Kidney (tissue), 14 donors: ENCODE data around the gene CSTF2T. TPM values are rescaled to one million over a fixed set of nuclear protein-coding genes. Genes with fewer than 3 reads are reported as not detected.

Experiments used
- DNase-seq, 5 donors: peaks; one replicate each; pipeline ENCODE4 v3.0.0-alpha.2; 2013 to 2020
- FAIRE-seq: peaks from 2 replicates; lab custom pipeline; 2012; peaks lifted over from hg19 to GRCh38; lab: Jason Lieb, UNC
- H3K27ac ChIP-seq, 2 donors: one replicate each; pipeline ENCODE4 v1.7.0; 2013; ENCODE audit warnings: low read depth in 2 of 2, low read length in 2 of 2, inconsistent platforms in 1 of 2
- H3K27me3 ChIP-seq: one replicate; pipeline ENCODE4 v1.7.1; 2013; ENCODE audit warnings: low read length, inconsistent platforms; ENCODE audit not compliant: control insufficient read depth, insufficient read depth
- H3K36me3 ChIP-seq, 3 donors: one replicate each; pipeline versions ENCODE4 v1.7.0 to v1.7.1; 2013; ENCODE audit warnings: low read length in 3 of 3, control low read depth in 1 of 3, inconsistent platforms in 1 of 3; ENCODE audit not compliant: insufficient read depth in 3 of 3, control insufficient read depth in 2 of 3
- H3K4me1 ChIP-seq, 3 donors: one replicate each; pipeline versions ENCODE4 v1.7.0 to v1.7.1; 2013; ENCODE audit warnings: low read length in 3 of 3, inconsistent platforms in 1 of 3, low read depth in 1 of 3; ENCODE audit not compliant: control insufficient read depth in 2 of 3, insufficient read depth in 2 of 3
- H3K4me3 ChIP-seq, 3 donors: one replicate each; pipeline versions ENCODE4 v1.7.0 to v1.8.1; 2013; ENCODE audit warnings: low read length in 3 of 3, control low read depth in 1 of 3, inconsistent platforms in 1 of 3
- H3K9ac ChIP-seq, 3 donors: one replicate each; pipeline versions ENCODE4 v1.7.0 to v1.7.1; 2013; ENCODE audit warnings: low read length in 3 of 3, control low read depth in 1 of 3, inconsistent platforms in 1 of 3
- H3K9me3 ChIP-seq, 3 donors: one replicate each; pipeline versions ENCODE4 v1.7.0 to v1.7.1; 2013; ENCODE audit warnings: low read length in 3 of 3, control low read depth in 1 of 3, inconsistent platforms in 1 of 3; ENCODE audit not compliant: control insufficient read depth in 2 of 3, insufficient read depth in 1 of 3
- CTCF ChIP-seq: IDR thresholded peaks from 3 replicates; pipeline ENCODE4 v1.5.1; 2012; ENCODE audit warnings: mild to moderate bottlenecking, moderate library complexity, borderline replicate concordance; ENCODE audit not compliant: insufficient read depth; ENCODE audit errors: extremely low read depth
- intact Hi-C: fragments of 100-400 bp; cut with DNase I; formaldehyde crosslinking; loops from one replicate; pipeline ENCODE4 v1.11.1; 2022
- polyA plus RNA-seq: library from polyadenylated mRNA; stranded (reverse); fragments of 350-450 nt; fragmentation: Illumina TruSeq; extraction: RNeasy Lipid Tissue Mini Kit (QIAGEN cat#74804); gene quantifications from one replicate; pipeline ENCODE4 v1.2.3, GENCODE V29; 2014; ENCODE audit warnings: low read depth, low replicate concordance; ENCODE audit not compliant: insufficient read depth
- total RNA-seq: library from RNA; stranded (reverse); fragmentation: NEBNext Ultra II Directional; extraction: Animal tissue kit (Norgen Biotek cat#: 25700); gene quantifications from one replicate; pipeline ENCODE4 v1.2.1, GENCODE V29; 2021
- donor health status: control.
- donor health status: control.
- donor health status: control.
- donor health status: control.
- donor health status: control.
- donor health status: DM: yes; HTN: yes; CAD: no.
- donor health status: Normal renal cell carcinoma (clear cell type).

The CSTF2T gene
- total and polyA plus RNA-seq, 2 donors from 2014 or later: 11.2 to 24.9 TPM

GRCh38 chr10:51724038-51724437 is 24.6 kb upstream of the CSTF2T start:
- Histone ChIP-seq H3K4me1 (no peaks in the 10 kb centered on the region), H3K9ac (no peak overlapping the region), H3K9me3 (no peaks in the 10 kb centered on the region), H3K36me3 (no peaks in the 10 kb centered on the region), H3K27ac (no peak overlapping the region), H3K4me3 (no peak overlapping the region), H3K27me3 (no peaks in the 10 kb centered on the region)
- FAIRE-seq: no peak
- intact Hi-C loops: no loop called here
- TF ChIP-seq CTCF: no peak
- no peak for DNase-seq

- no peaks in the 10 kb centered on the region for H3K9me3 ChIP-seq
- FAIRE-seq: no peak
These were observed 19.5 kb upstream of the CSTF2T start for GRCh38 chr10:51718804-51719291.

GRCh38 chr10:51716981-51717380 is 17.6 kb upstream of the CSTF2T start:
- H3K9ac ChIP-seq: no peak overlapping the region
- H3K27me3 ChIP-seq: no peaks in the 10 kb centered on the region
- no peak for TF ChIP-seq CTCF
- no peaks in the 10 kb centered on the region for H3K4me1 ChIP-seq
- DNase-seq (no peak), FAIRE-seq (no peak)
- no peaks in the 10 kb centered on the region for H3K36me3 ChIP-seq
- H3K27ac ChIP-seq: no peak overlapping the region
- H3K9me3 ChIP-seq: no peaks in the 10 kb centered on the region
- H3K4me3 ChIP-seq: no peak overlapping the region
- intact Hi-C loops: no loop called here

More at GRCh38 chr10:51718804-51719291, 19.5 kb upstream of the CSTF2T start:
- H3K4me3 ChIP-seq: no peak overlapping the region
- no peaks in the 10 kb centered on the region for H3K27me3 ChIP-seq
- no peak overlapping the region for H3K27ac ChIP-seq
- no peaks in the 10 kb centered on the region for H3K4me1 ChIP-seq
- TF ChIP-seq CTCF: no peak
- intact Hi-C loops: no loop called here
- H3K36me3 ChIP-seq: no peaks in the 10 kb centered on the region
- H3K9ac ChIP-seq: no peak overlapping the region
- DNase-seq: no peak

GRCh38 chr10:51711519-51711891 is 12.1 kb upstream of the CSTF2T start:
- Histone ChIP-seq H3K4me3 (no peak overlapping the region), H3K27ac (no peak overlapping the region), H3K4me1 (no peaks in the 10 kb centered on the region), H3K36me3 (no peaks in the 10 kb centered on the region), H3K27me3 (no peaks in the 10 kb centered on the region), H3K9me3 (no peaks in the 10 kb centered on the region), H3K9ac (no peak overlapping the region)
- no peak for DNase-seq
- no peak for TF ChIP-seq CTCF
- FAIRE-seq: no peak
- intact Hi-C loops: no loop called here
